NOMO-1 treated with dmso at 0.1 percent for 144 hours (cell line): ENCODE measurements around the gene GPR52.

Experiments used
- DNase-seq: peaks from one replicate; lab custom pipeline; 2025; ENCODE audit not compliant: unreplicated experiment; lab: John Stamatoyannopoulos, UW

Gene GPR52

DNA sequence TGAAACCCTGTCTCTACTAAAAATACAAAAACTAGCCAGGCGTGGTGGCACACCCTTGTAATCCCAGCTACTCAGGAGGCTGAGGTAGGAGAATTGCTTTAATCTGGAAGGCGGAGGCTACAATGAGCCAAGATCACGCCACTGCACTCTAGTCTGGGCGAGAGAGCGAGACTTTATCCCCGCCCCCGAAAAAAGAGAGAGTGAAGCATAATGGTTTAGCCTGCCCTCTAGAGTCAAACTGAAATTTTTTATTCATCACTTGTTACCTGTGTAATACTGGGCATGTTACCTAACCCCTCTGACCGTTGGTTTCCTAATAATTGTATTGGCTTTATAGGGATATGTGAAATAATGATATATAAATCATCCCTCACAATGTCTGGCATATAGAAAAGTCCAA, 18.8 kb downstream of the GPR52 start:
- no peak for DNase-seq

DNA sequence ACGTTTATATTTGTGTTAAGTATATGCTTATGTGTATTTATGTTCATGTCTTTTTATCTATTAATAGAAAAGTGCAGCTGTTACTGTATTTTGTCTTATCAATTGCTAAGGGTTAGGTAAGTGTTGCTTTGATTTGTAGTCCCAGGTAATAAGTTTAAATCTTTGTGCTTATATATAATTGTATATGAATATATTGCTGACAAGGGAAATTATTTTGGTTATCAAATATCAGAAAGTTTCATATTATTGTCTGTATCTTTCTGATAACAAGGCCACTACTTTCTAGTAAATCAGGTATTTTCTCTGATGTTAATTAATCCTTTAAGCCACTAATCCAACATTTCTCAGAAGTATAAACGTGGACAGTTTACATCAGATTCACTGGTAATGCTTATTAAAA, 21.3 kb downstream of the GPR52 start:
- no peak for DNase-seq

DNA sequence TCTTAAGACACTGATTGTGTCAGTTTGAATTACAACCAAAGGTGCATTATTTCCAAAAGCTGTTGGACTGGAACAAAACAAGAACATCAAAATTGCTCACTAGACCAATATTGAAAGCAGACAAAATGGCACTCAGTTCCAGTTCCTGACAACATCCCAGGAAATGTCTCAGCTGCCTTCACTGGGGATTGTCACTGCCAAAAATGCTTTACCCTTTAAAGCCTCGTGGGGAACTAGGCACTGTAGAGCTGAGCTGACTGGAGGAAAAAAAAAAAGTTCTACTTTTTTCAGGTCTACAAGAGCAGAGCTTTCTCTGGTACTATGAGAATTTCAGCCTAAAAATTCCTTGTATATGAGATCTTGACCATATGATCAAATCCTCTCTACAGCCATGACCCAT, 21.9 kb downstream of the GPR52 start:
- DNase-seq: no peak

DNA sequence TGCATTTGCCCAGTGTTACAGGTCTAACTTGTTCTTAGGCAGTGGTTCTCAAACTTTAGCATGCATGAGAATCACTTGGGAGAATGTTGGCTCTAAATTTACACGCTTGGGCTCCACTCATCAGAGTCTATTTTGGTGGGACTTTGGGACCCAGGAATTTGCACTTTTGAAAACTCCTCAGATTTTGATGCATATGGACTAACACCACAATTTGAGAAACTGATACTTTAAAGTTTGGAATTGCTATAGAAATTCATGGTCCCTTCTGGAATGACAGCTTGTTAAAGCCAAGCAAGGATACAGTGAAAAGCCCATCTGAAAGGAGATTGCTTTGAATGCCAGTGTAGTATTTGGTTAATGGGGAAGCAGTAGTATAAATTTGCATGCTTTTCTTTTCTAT, 31.5 kb downstream of the GPR52 start:
- no peak for DNase-seq

DNA sequence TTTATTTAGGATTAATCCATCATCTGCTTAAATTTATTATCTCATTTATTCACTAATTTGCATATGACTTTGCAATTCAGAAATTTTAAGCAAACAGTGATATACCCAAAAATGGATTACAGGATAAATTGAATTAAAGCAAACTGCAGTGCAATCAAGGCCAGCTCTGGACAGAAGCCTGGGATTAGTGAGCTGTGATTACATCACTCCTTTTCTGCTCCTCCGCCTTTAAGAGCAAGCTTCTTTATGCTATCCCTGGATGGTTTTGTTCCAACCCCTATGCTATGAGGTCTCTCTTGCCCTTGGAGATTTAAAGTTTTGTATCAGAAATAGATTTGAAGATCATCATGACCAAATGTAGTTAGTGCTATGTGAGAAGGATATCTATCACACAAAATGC, 32.6 kb downstream of the GPR52 start:
- no peak for DNase-seq

DNA sequence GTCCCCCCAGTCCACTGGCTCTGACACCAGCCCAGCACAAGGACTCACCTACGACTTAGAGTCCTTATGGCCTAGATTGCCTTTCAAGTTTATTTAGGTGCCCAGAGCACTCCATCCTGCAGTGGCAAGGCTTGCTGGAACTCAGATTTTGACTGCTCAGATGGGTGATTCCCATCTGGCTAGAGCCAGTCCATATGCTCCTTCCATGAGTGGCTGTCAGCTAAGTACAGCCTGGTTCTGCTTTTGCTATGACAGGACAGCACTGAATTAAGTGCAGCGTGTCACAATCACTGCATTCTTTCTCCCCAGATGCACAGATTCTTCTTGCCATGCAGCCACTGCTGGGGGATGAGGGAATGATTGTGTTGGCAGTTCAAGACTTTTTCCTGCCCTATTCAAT, 43.8 kb downstream of the GPR52 start:
- DNase-seq: no peak

DNA sequence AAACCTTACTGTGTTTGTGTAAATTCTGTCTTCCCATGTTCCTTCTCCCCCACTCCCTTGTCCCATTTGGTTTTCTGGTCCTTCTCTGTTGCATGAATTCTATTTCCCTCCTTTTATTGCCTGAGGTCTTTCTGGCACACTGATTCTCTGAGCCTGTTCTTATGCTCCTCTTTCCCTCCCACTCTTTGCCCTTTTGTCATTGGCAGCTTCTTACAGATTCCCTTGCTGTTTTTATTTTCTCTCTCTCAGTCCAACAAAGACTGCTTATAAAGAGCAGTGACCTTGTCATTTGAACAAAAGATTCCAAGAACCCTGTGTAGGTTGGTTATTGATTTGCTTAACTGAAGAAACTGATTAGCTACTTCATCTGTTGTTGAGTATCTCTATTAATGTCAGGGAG, 49.7 kb downstream of the GPR52 start:
- DNase-seq: no peak
